KMS-11 (cell line): Measurements from ENCODE around the gene EPAS1.

Experiments used
- H2AFZ ChIP-seq: fragments of 200-600 bp; sonication (generic); 2 replicates; pipeline ENCODE4 v1.6.1; 2016; ENCODE audit warnings: antibody characterized with exemption, mixed run types, low read depth
- H3K27ac ChIP-seq: fragments of 200-600 bp; sonication (generic); 2 replicates; pipeline ENCODE4 v1.6.1; 2016; ENCODE audit warnings: mild to moderate bottlenecking, mixed run types
- H3K27me3 ChIP-seq: fragments of 200-600 bp; sonication (generic); 2 replicates; pipeline ENCODE4 v1.6.1; 2017; ENCODE audit warnings: mild to moderate bottlenecking, low read depth, mixed run types, moderate library complexity; ENCODE audit not compliant: insufficient read depth
- H3K36me3 ChIP-seq: fragments of 200-600 bp; sonication (generic); 2 replicates; pipeline ENCODE4 v1.6.1; 2017; ENCODE audit warnings: mild to moderate bottlenecking, mixed run types; ENCODE audit not compliant: insufficient read depth
- H3K4me1 ChIP-seq: fragments of 200-600 bp; sonication (generic); 2 replicates; pipeline ENCODE4 v1.6.1; 2016; ENCODE audit warnings: mild to moderate bottlenecking, low read depth, mixed run types; ENCODE audit not compliant: poor library complexity, severe bottlenecking
- H3K4me2 ChIP-seq: fragments of 200-600 bp; sonication (generic); 2 replicates; pipeline ENCODE4 v1.7.0; 2016; ENCODE audit warnings: mild to moderate bottlenecking, mixed run types
- H3K4me3 ChIP-seq: fragments of 200-600 bp; sonication (generic); IDR thresholded peaks from 2 replicates; pipeline ENCODE4 v1.6.1; 2017; ENCODE audit warnings: low read depth, low read length, mixed read lengths; ENCODE audit not compliant: insufficient read depth
- H3K79me2 ChIP-seq: fragments of 200-600 bp; sonication (generic); 2 replicates; pipeline ENCODE4 v1.6.1; 2016; ENCODE audit warnings: low read depth, mixed run types; ENCODE audit not compliant: insufficient read depth
- H3K9ac ChIP-seq: fragments of 200-600 bp; sonication (generic); 2 replicates; pipeline ENCODE4 v1.6.1; 2016; ENCODE audit warnings: mild to moderate bottlenecking, mixed run types
- H4K20me1 ChIP-seq: fragments of 200-600 bp; sonication (generic); 2 replicates; pipeline ENCODE4 v1.6.1; 2016; ENCODE audit warnings: mild to moderate bottlenecking, mixed run types; ENCODE audit not compliant: insufficient read depth
- CTCF ChIP-seq: fragments of 200-600 bp; sonication (generic); conservative IDR thresholded peaks from 2 replicates; pipeline ENCODE4 v1.6.1; 2017; ENCODE audit warnings: low read depth, mild to moderate bottlenecking, antibody characterized with exemption, low read length, moderate library complexity, mixed read lengths

The EPAS1 gene

DNA sequence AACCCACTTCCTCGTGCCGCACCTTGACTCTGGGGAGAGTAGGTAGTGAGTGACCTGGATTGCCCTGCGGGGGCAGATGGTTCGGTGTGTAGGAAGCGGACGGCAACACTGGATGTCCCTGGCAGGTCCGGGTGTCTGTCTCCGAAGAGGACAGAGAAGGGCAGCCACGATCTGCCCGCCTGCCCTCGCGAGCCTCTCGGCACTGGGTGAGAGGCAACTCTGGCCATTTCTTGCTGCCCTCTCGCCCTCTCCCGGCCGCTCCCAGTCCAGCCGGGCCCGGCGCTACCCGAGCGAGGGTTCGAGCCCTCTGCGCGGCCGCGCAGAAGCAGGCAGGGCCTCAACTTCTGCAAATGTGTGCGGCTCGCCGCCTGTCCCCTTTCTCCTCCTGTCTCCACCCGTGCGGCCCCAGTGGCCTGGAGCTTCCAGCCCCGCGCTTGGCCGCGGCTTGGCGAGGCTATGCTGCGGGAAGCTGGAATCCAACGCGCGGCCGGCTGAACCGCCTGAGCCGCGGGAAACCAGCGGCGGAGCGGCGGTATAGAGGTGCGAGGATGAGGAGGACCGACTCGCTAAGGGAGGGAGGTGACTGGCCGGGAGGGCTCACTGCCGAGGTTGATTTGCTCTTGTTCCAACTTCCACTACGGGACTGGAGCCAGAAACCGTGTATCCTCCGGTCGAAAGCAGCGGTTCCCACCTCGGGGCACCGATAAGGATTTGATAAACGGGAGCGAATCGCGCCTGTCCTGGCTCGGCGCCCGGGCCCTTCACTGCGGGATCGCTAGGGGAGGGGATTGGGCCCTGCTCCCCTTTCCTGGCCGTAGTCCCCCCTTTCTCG is 1.5 kb downstream of the EPAS1 start:
- no peak overlapping the region for H3K27ac ChIP-seq
- no peaks in the 10 kb centered on the region for H3K36me3 ChIP-seq
- no peak overlapping the region for H3K4me3 ChIP-seq
- no peaks in the 10 kb centered on the region for H3K4me1 ChIP-seq
- H4K20me1 ChIP-seq: no peaks in the 10 kb centered on the region
- peaks cover 12% of the 10 kb centered on the region for H3K27me3 ChIP-seq
- no peaks in the 10 kb centered on the region for H3K79me2 ChIP-seq
- peak overlapping the region; percentile 99 for H3K4me2 ChIP-seq
- H2AFZ ChIP-seq: peak overlapping the region; percentile 99; the same call in 1 of the 2 replicates
- TF ChIP-seq CTCF: no peak
- no peak overlapping the region for H3K9ac ChIP-seq

DNA sequence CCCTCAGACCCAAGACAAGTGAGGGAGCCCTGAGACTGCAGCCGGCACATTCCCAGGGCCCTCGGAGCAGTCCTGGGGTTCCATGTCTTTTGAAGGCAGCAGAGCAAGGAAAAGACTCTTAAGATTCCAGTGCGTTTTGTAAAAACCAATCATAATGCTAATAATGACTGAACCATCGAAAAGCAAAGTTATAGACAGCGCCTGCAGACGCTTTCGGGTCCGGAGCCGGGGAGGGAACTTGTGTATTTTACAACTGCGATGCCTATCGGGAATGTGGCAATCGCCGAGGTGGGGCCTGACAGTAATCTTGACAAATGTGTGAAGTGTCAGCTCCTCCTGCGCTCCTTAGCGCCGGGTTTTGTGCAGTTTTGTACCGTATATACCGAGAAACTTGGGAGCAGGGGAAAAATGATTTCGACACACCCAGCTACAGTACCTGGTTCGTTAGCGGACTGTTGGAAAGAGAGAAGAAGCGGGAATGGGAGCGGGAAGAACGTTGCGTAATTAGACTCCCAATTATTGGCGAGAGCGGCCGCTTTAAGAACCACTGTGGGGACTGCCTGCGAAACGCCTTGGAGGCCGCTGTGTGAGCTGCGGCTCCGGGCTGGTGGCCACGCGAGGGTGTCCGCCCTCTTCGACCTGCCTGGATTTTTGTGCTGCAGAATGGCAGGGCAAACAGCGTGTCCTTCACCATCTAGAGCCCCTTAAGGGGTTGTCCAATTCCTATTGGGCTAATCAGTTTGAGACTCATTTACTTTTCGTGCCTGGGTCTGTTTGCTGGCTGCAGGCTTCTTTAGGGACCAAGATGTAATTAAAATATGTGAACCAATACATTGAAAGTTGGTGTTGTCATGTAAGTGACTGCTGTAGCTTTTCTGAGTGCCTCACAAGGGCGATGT is 2.4 kb downstream of the EPAS1 start:
- Histone ChIP-seq H2AFZ (no peak overlapping the region), H3K27me3 (peaks cover 12% of the 10 kb centered on the region), H3K4me1 (no peaks in the 10 kb centered on the region), H3K79me2 (no peaks in the 10 kb centered on the region), H3K27ac (no peak overlapping the region), H3K9ac (no peak overlapping the region), H3K4me3 (no peak overlapping the region), H3K36me3 (no peaks in the 10 kb centered on the region), H4K20me1 (no peaks in the 10 kb centered on the region), H3K4me2 (no peak overlapping the region)
- no peak for TF ChIP-seq CTCF

GRCh38 chr2:46300406-46300832 is 3.2 kb downstream of the EPAS1 start:
- no peak overlapping the region for H3K27ac ChIP-seq
- H3K36me3 ChIP-seq: no peaks in the 10 kb centered on the region
- H2AFZ ChIP-seq: no peak overlapping the region
- no peak for TF ChIP-seq CTCF
- H4K20me1 ChIP-seq: no peaks in the 10 kb centered on the region
- H3K9ac ChIP-seq: no peak overlapping the region
- no peaks in the 10 kb centered on the region for H3K4me1 ChIP-seq
- no peaks in the 10 kb centered on the region for H3K79me2 ChIP-seq
- H3K27me3 ChIP-seq: peaks cover 12% of the 10 kb centered on the region
- no peak overlapping the region for H3K4me3 ChIP-seq
- H3K4me2 ChIP-seq: no peak overlapping the region

- Histone ChIP-seq H2AFZ (no peak overlapping the region), H3K36me3 (no peaks in the 10 kb centered on the region), H3K27ac (no peak overlapping the region), H4K20me1 (no peaks in the 10 kb centered on the region), H3K4me2 (no peak overlapping the region), H3K9ac (no peak overlapping the region), H3K79me2 (no peaks in the 10 kb centered on the region), H3K4me1 (no peaks in the 10 kb centered on the region), H3K27me3 (peaks cover 12% of the 10 kb centered on the region), H3K4me3 (no peak overlapping the region)
- TF ChIP-seq CTCF: no peak
These were observed 4.9 kb downstream of the EPAS1 start for GRCh38 chr2:46302005-46302695.
